K562 (cell line): ENCODE measurements around the gene SLC5A12. TPM values are rescaled to one million over a fixed set of nuclear protein-coding genes. Genes with fewer than 3 reads are reported as not detected.

ENCODE experiments used
- ATAC-seq: fragments of 200-7000 bp; cut with Tn5 transposase; 3 replicates; pipeline ENCODE4 v1.9.1; 2020; ENCODE audit warnings: moderate library complexity
- BruUV-seq: library from RNA; stranded (reverse); fragments of 400-500 nt; replicated peaks from 2 replicates; lab custom pipeline; 2021; lab: Mats Ljungman, UMichigan
- CTCF ChIA-PET: fragments of 300-600 bp; formaldehyde crosslinking; extraction: SDS; loops from one replicate; lab custom pipeline; 2021; ENCODE audit warnings: low intra/inter-chr PET ratio; lab: Yijun Ruan, JAX
- POLR2A ChIA-PET: fragments of 300-600, 350-650 bp; sonication (Branson Sonifier 250); formaldehyde crosslinking; extraction: SDS; loops from one replicate; lab custom pipeline; 2021; ENCODE audit warnings: antibody characterized with exemption, inconsistent platforms; lab: Yijun Ruan, JAX
- DNase-seq, 4 experiments: peaks; one replicate each; pipeline versions ENCODE4 v3.0.0 to v3.0.0-alpha.2; 2011 to 2018; ENCODE audit warnings: low spot score in 3 of 4, mixed read lengths in 3 of 4; ENCODE audit errors: extremely low read depth in 1 of 4
- FAIRE-seq: peaks from 2 replicates; lab custom pipeline; 2011; peaks lifted over from hg19 to GRCh38; lab: Jason Lieb, UNC
- H2AFZ ChIP-seq: 2 replicates; pipeline ENCODE4 v1.6.0; 2011; ENCODE audit warnings: low read depth, low read length, control low read depth, inconsistent platforms
- H3K27ac ChIP-seq: fragments of 200-600 bp; 3 replicates; pipeline ENCODE4 v1.8.0; 2011; ENCODE audit warnings: low read depth, mild to moderate bottlenecking, control low read depth, inconsistent platforms, low read length, moderate library complexity, mixed read lengths; ENCODE audit errors: extremely low read depth
- H3K27me3 ChIP-seq, 2 experiments: fragments of 300-600 bp in 1 of 2; 2 replicates in 1 of 2; 3 replicates in 1 of 2; pipeline versions ENCODE4 v1.6.0 to v1.8.0; 2011; ENCODE audit warnings: inconsistent platforms in 2 of 2, low read length in 2 of 2, mild to moderate bottlenecking in 1 of 2, mixed read lengths in 1 of 2, moderate library complexity in 1 of 2; ENCODE audit not compliant: control insufficient read depth in 2 of 2, insufficient read depth in 2 of 2
- H3K36me3 ChIP-seq: fragments of 300-600 bp; 3 replicates; pipeline ENCODE4 v1.8.0; 2011; ENCODE audit warnings: mild to moderate bottlenecking, low read length, inconsistent platforms; ENCODE audit not compliant: control insufficient read depth, insufficient read depth
- H3K4me1 ChIP-seq, 2 experiments: fragments of 200-600 bp in 1 of 2; replicated peaks in 1 of 2; 2 replicates in 1 of 2; 3 replicates in 1 of 2; pipeline versions ENCODE4 v1.5.1 to v1.8.0; 2011; ENCODE audit warnings: inconsistent platforms in 2 of 2, low read length in 2 of 2, mild to moderate bottlenecking in 1 of 2, mixed read lengths in 1 of 2, moderate library complexity in 1 of 2; ENCODE audit not compliant: control insufficient read depth in 2 of 2, insufficient read depth in 2 of 2
- H3K4me2 ChIP-seq: 2 replicates; pipeline ENCODE4 v1.6.1; 2011; ENCODE audit warnings: low read length, control low read depth, inconsistent platforms, mixed read lengths; ENCODE audit not compliant: insufficient read depth
- H3K4me3 ChIP-seq: fragments of 200-600 bp; sonication (generic), shearing (Covaris generic); 2 replicates; pipeline ENCODE4 v1.5.1; 2016; ENCODE audit warnings: control low read depth, inconsistent platforms
- H3K79me2 ChIP-seq: fragments of 200-600 bp; 3 replicates; pipeline ENCODE4 v1.8.0; 2011; ENCODE audit warnings: low read length, inconsistent platforms; ENCODE audit not compliant: control insufficient read depth, insufficient read depth
- H3K9ac ChIP-seq, 2 experiments: 2 replicates each; pipeline versions ENCODE4 v1.6.0 to v1.6.1; 2011; ENCODE audit warnings: low read depth in 2 of 2, low read length in 2 of 2, control low read depth in 1 of 2, inconsistent platforms in 1 of 2, mild to moderate bottlenecking in 1 of 2, mixed read lengths in 1 of 2; ENCODE audit not compliant: insufficient read depth in 1 of 2
- H3K9me1 ChIP-seq: one replicate; pipeline ENCODE4 v1.6.0; 2011; ENCODE audit warnings: inconsistent platforms, mild to moderate bottlenecking, low read length, moderate library complexity; ENCODE audit not compliant: control insufficient read depth, insufficient read depth
- H3K9me3 ChIP-seq: replicated peaks from 2 replicates; pipeline ENCODE4 v1.5.1; 2011; ENCODE audit warnings: low read depth, low read length, inconsistent platforms; ENCODE audit not compliant: control insufficient read depth, insufficient read depth
- H4K20me1 ChIP-seq: replicated peaks from 2 replicates; pipeline ENCODE4 v1.6.1; 2011; ENCODE audit warnings: low read length, inconsistent platforms, mixed read lengths; ENCODE audit not compliant: control insufficient read depth, insufficient read depth
- ADNP ChIP-seq: fragments of 200-800 bp; sonication (Bioruptor generic); IDR thresholded peaks from 2 replicates; pipeline ENCODE4 v1.6.1; 2016; ENCODE audit warnings: missing genetic modification characterization, missing compliant biosample characterization
- CEBPG ChIP-seq, 3 experiments: fragments of 200-800 bp in 1 of 3; sonication (Bioruptor generic) in 1 of 3; sonication (generic) in 1 of 3; formaldehyde crosslinking in 1 of 3; IDR thresholded peaks in 2 of 3; conservative IDR thresholded peaks in 1 of 3; 2 replicates each; pipeline versions ENCODE4 v1.6.1 to v1.8.0; 2016 to 2022; ENCODE audit warnings: missing compliant biosample characterization in 2 of 3, missing genetic modification characterization in 2 of 3, mild to moderate bottlenecking in 1 of 3, missing genetic modification reagents in 1 of 3
- DEAF1 ChIP-seq: fragments of 450-650 bp; formaldehyde crosslinking; IDR thresholded peaks from 2 replicates; pipeline ENCODE4 v1.4.0; 2020; ENCODE audit warnings: mild to moderate bottlenecking, moderate library complexity
- E2F6 ChIP-seq, 2 experiments: IDR thresholded peaks; 2 replicates each; pipeline ENCODE4 v1.6.1; 2011; ENCODE audit warnings: borderline replicate concordance in 1 of 2, control low read depth in 1 of 2, low read depth in 1 of 2, low read length in 1 of 2, mild to moderate bottlenecking in 1 of 2, mixed read lengths in 1 of 2, moderate library complexity in 1 of 2; ENCODE audit not compliant: insufficient read depth in 1 of 2, insufficient read length in 1 of 2, poor library complexity in 1 of 2, severe bottlenecking in 1 of 2; ENCODE audit errors: extremely low read depth in 1 of 2
- FOXK1 ChIP-seq: sonication (generic); formaldehyde crosslinking; IDR thresholded peaks from 2 replicates; pipeline ENCODE4 v1.8.0; 2022; ENCODE audit warnings: missing genetic modification reagents, mild to moderate bottlenecking, borderline replicate concordance
- GATA2 ChIP-seq: sonication (generic); formaldehyde crosslinking; IDR thresholded peaks from 2 replicates; pipeline ENCODE4 v1.4.0; 2020; ENCODE audit warnings: mild to moderate bottlenecking, missing genetic modification reagents
- MAFK ChIP-seq: IDR thresholded peaks from 2 replicates; pipeline ENCODE4 v1.6.1; 2011; ENCODE audit warnings: low read length, improper control_type of control experiment
- NR1H2 ChIP-seq: sonication (generic); formaldehyde crosslinking; IDR thresholded peaks from 2 replicates; pipeline ENCODE4 v1.4.0; 2020; ENCODE audit warnings: mild to moderate bottlenecking, missing genetic modification reagents
- POLR3G ChIP-seq: IDR thresholded peaks from 2 replicates; pipeline ENCODE4 v1.6.1; 2011; ENCODE audit not compliant: insufficient read length, insufficient replicate concordance; ENCODE audit errors: extremely low read depth
- RBM22 ChIP-seq: fragments of 200-400 bp; formaldehyde crosslinking; IDR thresholded peaks from 2 replicates; pipeline ENCODE4 v1.6.1; 2018; ENCODE audit warnings: low read length, low read depth; ENCODE audit not compliant: poor library complexity, severe bottlenecking
- RFX5 ChIP-seq: IDR thresholded peaks from 2 replicates; pipeline ENCODE4 v1.6.1; 2011; ENCODE audit warnings: low read depth, mild to moderate bottlenecking, improper control_type of control experiment, low read length
- ZFP1 ChIP-seq: fragments of 450-650 bp; formaldehyde crosslinking; IDR thresholded peaks from 2 replicates; pipeline ENCODE4 v1.4.0; 2020; ENCODE audit warnings: mild to moderate bottlenecking, mixed read lengths
- ZNF140 ChIP-seq: fragments of 250-450 bp; sonication (Bioruptor Pico); IDR thresholded peaks from 2 replicates; pipeline ENCODE4 v1.8.0; 2021; ENCODE audit warnings: moderate library complexity, mild to moderate bottlenecking, inconsistent platforms
- ZNF324 ChIP-seq: fragments of 250-450 bp; sonication (Bioruptor Pico); IDR thresholded peaks from 2 replicates; pipeline ENCODE4 v1.4.0; 2020; ENCODE audit warnings: mild to moderate bottlenecking
- ZNF780A ChIP-seq: fragments of 250-450 bp; sonication (Bioruptor Pico); IDR thresholded peaks from 2 replicates; pipeline ENCODE4 v1.5.0; 2021; ENCODE audit warnings: mild to moderate bottlenecking
- WGBS: fragments of 100-300 bp; shearing (Covaris generic); methylation state at CpG from one replicate; pipeline ENCODE4 v1.1.6; 2016; ENCODE audit warnings: low coverage, mixed read lengths; ENCODE audit not compliant: insufficient coverage; ENCODE audit errors: missing lambda C conversion rate; 5-methylcytosine and 5-hydroxymethylcytosine counted together
- in situ Hi-C: fragments of 300-500 bp; cut with MboI; formaldehyde crosslinking; loops from 4 replicates; pipeline ENCODE4 v1.15.0; 2018; ENCODE audit warnings: inconsistent platforms, mixed read lengths
- intact Hi-C: fragments of 100-400 bp; cut with micrococcal nuclease; formaldehyde crosslinking; loops from 2 replicates; pipeline ENCODE4 v1.14.2; 2022
- polyA plus RNA-seq, 8 experiments: library from polyadenylated mRNA; depleted of rRNA in 4 of 8; stranded (reverse) in 5 of 8; unstranded in 3 of 8; fragments of >200 nt; fragmentation: Nextera tagmentation in 2 of 8; fragmentation: Illumina TruSeq in 1 of 8; extraction: Ambion mirVana in 2 of 8; extraction: Trizol in 1 of 8; gene quantifications; 2 replicates each; pipeline versions ENCODE4 v1.2.1 to v1.2.3, GENCODE V29; 2011 to 2014; ENCODE audit warnings: inconsistent platforms in 1 of 8, missing spikeins in 1 of 8
- total RNA-seq, 7 experiments: library from RNA; depleted of rRNA in 6 of 7; stranded (reverse); fragments of >200 nt in 6 of 7; fragmentation: Illumina TruSeq in 2 of 7; extraction: Trizol in 2 of 7; gene quantifications; 2 replicates each; pipeline versions ENCODE4 v1.2.1 to v1.2.3, GENCODE V29; 2011 to 2021; ENCODE audit warnings: low replicate concordance in 1 of 7
- TF ChIP-seq, protein P1 (sequence below): sonication (generic); formaldehyde crosslinking; IDR thresholded peaks from 2 replicates; pipeline ENCODE4 v1.4.0; 2020; ENCODE audit warnings: mild to moderate bottlenecking, missing genetic modification reagents
- TF ChIP-seq, protein P2 (sequence below): sonication (generic); formaldehyde crosslinking; IDR thresholded peaks from 2 replicates; pipeline ENCODE4 v1.8.0; 2023; ENCODE audit warnings: mild to moderate bottlenecking, missing genetic modification reagents

The SLC5A12 gene
- total and polyA plus RNA-seq, 9 of the 15 experiments (the other 6 are each of a cell fraction or from before 2014, with no cell fraction given): 0.03 to 0.16 (median 0.06) TPM; not detected in 5

GRCh38 chr11:26767060-26767459 lies 45.2 kb upstream of the SLC5A12 start:
- Histone ChIP-seq H3K4me2 (no peak overlapping the region), H3K27ac (no peak overlapping the region), H3K9ac (no peak overlapping the region), H4K20me1 (no peaks in the 10 kb centered on the region), H3K9me3 (no peaks in the 10 kb centered on the region), H3K79me2 (no peaks in the 10 kb centered on the region), H3K9me1 (no peaks in the 10 kb centered on the region), H3K36me3 (no peaks in the 10 kb centered on the region), H3K4me1 (no peaks in the 10 kb centered on the region), H3K4me3 (no peak overlapping the region), H2AFZ (no peak overlapping the region), H3K27me3 (no peaks in the 10 kb centered on the region)
- DNase-seq: no peak
- in situ Hi-C loops (loop anchor here (25.0 kb wide), 1 partner anchor 720 kb away; no protein-coding TSS in a partner anchor), intact Hi-C loops (no loop called here)
- WGBS: 0% methylated on average over 2 of the region's 2 CpGs
- TF ChIP-seq GATA2 (no peak), FOXK1 (CRISPR knock-in tag) (no peak), E2F6 (IDR thresholded peaks at IDR 0.05; ENCODE audit: borderline replicate concordance in 1 of 2, extremely low read depth in 1 of 2, insufficient read depth in 1 of 2, insufficient read length in 1 of 2, low read depth in 1 of 2, low read length in 1 of 2, poor library complexity in 1 of 2, severe bottlenecking in 1 of 2) (no peak), DEAF1 (CRISPR knock-in tag) (no peak), ZFP1 (no peak), RFX5 (no peak), NR1H2 (CRISPR knock-in tag) (no peak), MAFK (no peak), ZNF140 (CRISPR knock-in tag) (no peak), RBM22 (no peak), ZNF780A (no peak), ZNF324 (CRISPR knock-in tag) (no peak), POLR3G (no peak), CEBPG (CRISPR knock-in tag; IDR thresholded peaks at IDR 0.05) (no peak), CEBPG (tag; conservative IDR thresholded peaks at IDR 0.05 in 1 of 2, IDR thresholded peaks at IDR 0.05 in 1 of 2) (no peak), ADNP (tag) (no peak)
- TF ChIP-seq, protein P1, sequence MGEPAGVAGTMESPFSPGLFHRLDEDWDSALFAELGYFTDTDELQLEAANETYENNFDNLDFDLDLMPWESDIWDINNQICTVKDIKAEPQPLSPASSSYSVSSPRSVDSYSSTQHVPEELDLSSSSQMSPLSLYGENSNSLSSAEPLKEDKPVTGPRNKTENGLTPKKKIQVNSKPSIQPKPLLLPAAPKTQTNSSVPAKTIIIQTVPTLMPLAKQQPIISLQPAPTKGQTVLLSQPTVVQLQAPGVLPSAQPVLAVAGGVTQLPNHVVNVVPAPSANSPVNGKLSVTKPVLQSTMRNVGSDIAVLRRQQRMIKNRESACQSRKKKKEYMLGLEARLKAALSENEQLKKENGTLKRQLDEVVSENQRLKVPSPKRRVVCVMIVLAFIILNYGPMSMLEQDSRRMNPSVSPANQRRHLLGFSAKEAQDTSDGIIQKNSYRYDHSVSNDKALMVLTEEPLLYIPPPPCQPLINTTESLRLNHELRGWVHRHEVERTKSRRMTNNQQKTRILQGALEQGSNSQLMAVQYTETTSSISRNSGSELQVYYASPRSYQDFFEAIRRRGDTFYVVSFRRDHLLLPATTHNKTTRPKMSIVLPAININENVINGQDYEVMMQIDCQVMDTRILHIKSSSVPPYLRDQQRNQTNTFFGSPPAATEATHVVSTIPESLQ (CRISPR knock-in tag): no peak
- TF ChIP-seq, protein P2, sequence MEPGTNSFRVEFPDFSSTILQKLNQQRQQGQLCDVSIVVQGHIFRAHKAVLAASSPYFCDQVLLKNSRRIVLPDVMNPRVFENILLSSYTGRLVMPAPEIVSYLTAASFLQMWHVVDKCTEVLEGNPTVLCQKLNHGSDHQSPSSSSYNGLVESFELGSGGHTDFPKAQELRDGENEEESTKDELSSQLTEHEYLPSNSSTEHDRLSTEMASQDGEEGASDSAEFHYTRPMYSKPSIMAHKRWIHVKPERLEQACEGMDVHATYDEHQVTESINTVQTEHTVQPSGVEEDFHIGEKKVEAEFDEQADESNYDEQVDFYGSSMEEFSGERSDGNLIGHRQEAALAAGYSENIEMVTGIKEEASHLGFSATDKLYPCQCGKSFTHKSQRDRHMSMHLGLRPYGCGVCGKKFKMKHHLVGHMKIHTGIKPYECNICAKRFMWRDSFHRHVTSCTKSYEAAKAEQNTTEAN (CRISPR knock-in tag): no peak
- no peak for FAIRE-seq
- CTCF ChIA-PET: no interaction called here
- POLR2A ChIA-PET: no interaction called here
- no peak for ATAC-seq
- BruUV-seq: no TSS peak
